ENCODE data around the gene ADAT1. TPM values are rescaled to one million over a fixed set of nuclear protein-coding genes. Genes with fewer than 3 reads are reported as not detected.

ADAT1 gene
- total RNA-seq, 1 experiment from 2014 or later = 71.3 TPM

- H3K27me3 Mint-ChIP-seq (ENCODE audit: insufficient read depth, unreplicated experiment) = no peaks in the 10 kb centered on the region
- Histone ChIP-seq H3K4me1 (no peaks in the 10 kb centered on the region), H3K9me3 (no peaks in the 10 kb centered on the region), H3K36me3 (ENCODE audit: control insufficient read depth, insufficient read depth, low read length) (no peaks in the 10 kb centered on the region), H3K27me3 (replicated peaks; ENCODE audit: control insufficient read depth, insufficient read depth, low read length) (no peaks in the 10 kb centered on the region), H3K4me3 (ENCODE audit: low read depth, low read length) (no peak overlapping the region)
- DNase-seq = no peak
- TF ChIP-seq, protein P1, sequence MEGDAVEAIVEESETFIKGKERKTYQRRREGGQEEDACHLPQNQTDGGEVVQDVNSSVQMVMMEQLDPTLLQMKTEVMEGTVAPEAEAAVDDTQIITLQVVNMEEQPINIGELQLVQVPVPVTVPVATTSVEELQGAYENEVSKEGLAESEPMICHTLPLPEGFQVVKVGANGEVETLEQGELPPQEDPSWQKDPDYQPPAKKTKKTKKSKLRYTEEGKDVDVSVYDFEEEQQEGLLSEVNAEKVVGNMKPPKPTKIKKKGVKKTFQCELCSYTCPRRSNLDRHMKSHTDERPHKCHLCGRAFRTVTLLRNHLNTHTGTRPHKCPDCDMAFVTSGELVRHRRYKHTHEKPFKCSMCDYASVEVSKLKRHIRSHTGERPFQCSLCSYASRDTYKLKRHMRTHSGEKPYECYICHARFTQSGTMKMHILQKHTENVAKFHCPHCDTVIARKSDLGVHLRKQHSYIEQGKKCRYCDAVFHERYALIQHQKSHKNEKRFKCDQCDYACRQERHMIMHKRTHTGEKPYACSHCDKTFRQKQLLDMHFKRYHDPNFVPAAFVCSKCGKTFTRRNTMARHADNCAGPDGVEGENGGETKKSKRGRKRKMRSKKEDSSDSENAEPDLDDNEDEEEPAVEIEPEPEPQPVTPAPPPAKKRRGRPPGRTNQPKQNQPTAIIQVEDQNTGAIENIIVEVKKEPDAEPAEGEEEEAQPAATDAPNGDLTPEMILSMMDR (IDR thresholded peaks at IDR 0.05; ENCODE audit: insufficient read depth in 1 of 2, low read depth in 1 of 2, low read length in 1 of 2, severe bottlenecking in 1 of 2, unreplicated experiment in 1 of 2) = no peak
- no peaks in the 10 kb centered on the region for H3K4me1 Mint-ChIP-seq (ENCODE audit: low read depth, unreplicated experiment)
- H3K4me3 Mint-ChIP-seq (ENCODE audit: unreplicated experiment) = no peak overlapping the region
- no peaks in the 10 kb centered on the region for H3K9me3 Mint-ChIP-seq (ENCODE audit: unreplicated experiment)
- H3K27ac Mint-ChIP-seq (ENCODE audit: unreplicated experiment) = no peak overlapping the region
- POLR2A ChIA-PET = no interaction called here
- H3K36me3 Mint-ChIP-seq (ENCODE audit: insufficient read depth, unreplicated experiment) = peaks cover 20% of the 10 kb centered on the region
- CTCF ChIA-PET = no interaction called here
- intact Hi-C loops (cut with micrococcal nuclease; ENCODE audit: unreplicated experiment) = no loop called here
- BruUV-seq (replicated peaks) = no TSS peak
Observed at GRCh38 chr16:75590920-75591843, 31.9 kb downstream of the ADAT1 start.

GRCh38 chr16:75589306-75589705 is 33.8 kb downstream of the ADAT1 start:
- H3K36me3 Mint-ChIP-seq (ENCODE audit: insufficient read depth, unreplicated experiment) = peaks cover 8% of the 10 kb centered on the region
- ChIA-PET CTCF (no interaction called here), POLR2A (interaction anchor here (0.5 to 0.6 kb wide), 2 partner anchors 34 to 814 kb away, joined by 3 to 4 read pairs; partner anchors contain the start of genes ADAT1 and FA2H)
- peaks cover 4% of the 10 kb centered on the region for H3K4me1 Mint-ChIP-seq (ENCODE audit: low read depth, unreplicated experiment)
- intact Hi-C loops (cut with micrococcal nuclease; ENCODE audit: unreplicated experiment) = no loop called here
- Histone ChIP-seq H3K4me3 (ENCODE audit: low read depth, low read length) (no peak overlapping the region), H3K36me3 (ENCODE audit: control insufficient read depth, insufficient read depth, low read length) (no peaks in the 10 kb centered on the region; the same call in 1 of the 2 replicates), H3K27me3 (replicated peaks; ENCODE audit: control insufficient read depth, insufficient read depth, low read length) (no peaks in the 10 kb centered on the region), H3K4me1 (no peaks in the 10 kb centered on the region), H3K9me3 (no peaks in the 10 kb centered on the region)
- no peak overlapping the region for H3K4me3 Mint-ChIP-seq (ENCODE audit: unreplicated experiment)
- H3K27me3 Mint-ChIP-seq (ENCODE audit: insufficient read depth, unreplicated experiment) = no peaks in the 10 kb centered on the region
- no peak overlapping the region for H3K27ac Mint-ChIP-seq (ENCODE audit: unreplicated experiment)
- no peaks in the 10 kb centered on the region for H3K9me3 Mint-ChIP-seq (ENCODE audit: unreplicated experiment)
- BruUV-seq (replicated peaks) = no TSS peak
- no peak for DNase-seq
- TF ChIP-seq, protein P1 (IDR thresholded peaks at IDR 0.05; ENCODE audit: insufficient read depth in 1 of 2, low read depth in 1 of 2, low read length in 1 of 2, severe bottlenecking in 1 of 2, unreplicated experiment in 1 of 2) = no peak

GRCh38 chr16:75588716-75589115 is 34.4 kb downstream of the ADAT1 start:
- BruUV-seq (replicated peaks) = no TSS peak
- intact Hi-C loops (cut with micrococcal nuclease; ENCODE audit: unreplicated experiment) = no loop called here
- H3K27me3 Mint-ChIP-seq (ENCODE audit: insufficient read depth, unreplicated experiment) = no peaks in the 10 kb centered on the region
- Histone ChIP-seq H3K4me1 (no peaks in the 10 kb centered on the region), H3K27me3 (replicated peaks; ENCODE audit: control insufficient read depth, insufficient read depth, low read length) (no peaks in the 10 kb centered on the region), H3K9me3 (no peaks in the 10 kb centered on the region), H3K36me3 (ENCODE audit: control insufficient read depth, insufficient read depth, low read length) (no peaks in the 10 kb centered on the region; the same call in 1 of the 2 replicates), H3K4me3 (ENCODE audit: low read depth, low read length) (no peak overlapping the region)
- H3K9me3 Mint-ChIP-seq (ENCODE audit: unreplicated experiment) = no peaks in the 10 kb centered on the region
- ChIA-PET CTCF (no interaction called here), POLR2A (interaction anchor here (0.6 kb wide), 1 partner anchor 35 kb away, joined by 4 read pairs; the partner anchor contains the start of gene ADAT1)
- H3K36me3 Mint-ChIP-seq (ENCODE audit: insufficient read depth, unreplicated experiment) = peaks cover 5% of the 10 kb centered on the region
- DNase-seq = no peak
- TF ChIP-seq, protein P1 (IDR thresholded peaks at IDR 0.05; ENCODE audit: insufficient read depth in 1 of 2, low read depth in 1 of 2, low read length in 1 of 2, severe bottlenecking in 1 of 2, unreplicated experiment in 1 of 2) = no peak
- H3K4me3 Mint-ChIP-seq (ENCODE audit: unreplicated experiment) = no peak overlapping the region
- H3K27ac Mint-ChIP-seq (ENCODE audit: unreplicated experiment) = no peak overlapping the region
- peaks cover 6% of the 10 kb centered on the region for H3K4me1 Mint-ChIP-seq (ENCODE audit: low read depth, unreplicated experiment)
